Measurements from ENCODE around the gene ABCA9. TPM values are rescaled to one million over a fixed set of nuclear protein-coding genes. Genes with fewer than 3 reads are reported as not detected.
"Not testable (repeated sequence)": the region's sequence is repeated elsewhere in the genome, so short reads cannot be mapped to it uniquely, and the experiment has no call there.

Gene ABCA9
- total RNA-seq, 8 experiments from 2014 or later = 0.09 to 29.2 (median 0.82) TPM

DNA sequence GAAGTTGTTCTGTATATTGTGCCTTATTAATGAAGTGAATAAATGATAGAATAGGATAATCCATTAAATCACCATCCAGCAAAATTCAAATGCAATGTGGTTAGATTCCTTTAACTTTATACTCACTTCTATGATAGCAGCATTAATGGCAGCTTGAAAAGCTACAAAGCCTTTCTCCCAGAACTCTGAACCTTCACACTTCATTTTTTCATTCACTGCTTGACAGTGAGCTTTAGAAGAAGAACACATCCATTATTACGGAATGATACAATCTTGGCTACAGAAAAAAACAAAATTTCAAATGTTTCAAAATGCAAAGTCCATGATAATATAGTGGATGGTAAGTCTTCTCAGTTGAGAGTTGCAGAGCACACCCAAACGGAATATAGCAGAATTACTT, 16.4 kb downstream of the ABCA9 start:
- H3K27ac ChIP-seq = no peak overlapping the region
- WGBS, 10 experiments = 85 to 100% (median 100%) methylated on average over 1 to 2 of the region's 2 CpGs
- no peak overlapping the region for H3K4me3 ChIP-seq
- ATAC-seq (replicated peaks in 6 of 8) = no peak
- H3K4me1 ChIP-seq (replicated peaks in 1 of 2) = peaks cover 0 to 3% of the 10 kb centered on the region in 2 donors
- in situ Hi-C loops (cut with MboI; ENCODE audit: low pct_unique_long_range_greater_than_20kb in 2 of 9, low sequenced_read_pairs in 9 of 9, unreplicated experiment in 9 of 9) = no loop called here

DNA sequence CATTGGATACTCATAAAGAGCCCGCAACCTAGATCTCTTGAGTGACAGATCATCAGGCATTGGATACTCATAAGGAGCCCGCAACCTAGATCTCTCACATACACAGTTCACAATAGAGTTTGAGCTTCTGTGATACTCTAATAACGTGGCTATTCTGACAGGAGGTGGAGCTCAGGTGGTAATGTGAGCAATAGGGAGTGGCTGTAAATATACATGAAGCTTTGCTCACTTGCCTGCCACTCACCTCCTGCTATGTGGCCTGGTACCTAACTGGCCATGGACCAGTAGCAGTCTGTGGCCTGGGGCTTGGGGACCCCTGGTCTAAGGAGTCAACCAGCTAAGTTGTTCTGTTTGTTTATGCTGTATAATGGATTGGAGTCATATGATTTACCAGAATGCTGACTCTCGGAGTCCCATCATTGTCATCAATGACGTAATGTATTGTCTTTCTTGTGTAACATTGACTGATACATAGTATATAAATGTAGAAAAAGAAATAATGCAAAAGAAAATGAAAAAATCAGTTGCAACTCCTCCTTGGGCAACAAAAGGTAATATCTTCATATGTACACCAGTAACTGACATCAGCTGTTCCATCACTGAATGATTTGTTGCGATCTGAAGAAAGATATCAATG, 17.5 kb downstream of the ABCA9 start:
- H3K4me1 ChIP-seq (replicated peaks in 1 of 2) = peaks cover 0 to 3% of the 10 kb centered on the region in 2 donors
- H3K27ac ChIP-seq = no peak overlapping the region
- in situ Hi-C loops (cut with MboI; ENCODE audit: low pct_unique_long_range_greater_than_20kb in 2 of 9, low sequenced_read_pairs in 9 of 9, unreplicated experiment in 9 of 9) = no loop called here
- WGBS, 10 experiments = 73 to 100% (median 95%) methylated on average over 2 to 5 of the region's 6 CpGs; no CpG with 5 or more reads in 1 of the 10 experiments
- no peak for ATAC-seq (replicated peaks in 6 of 8)
- H3K4me3 ChIP-seq = no peak overlapping the region

DNA sequence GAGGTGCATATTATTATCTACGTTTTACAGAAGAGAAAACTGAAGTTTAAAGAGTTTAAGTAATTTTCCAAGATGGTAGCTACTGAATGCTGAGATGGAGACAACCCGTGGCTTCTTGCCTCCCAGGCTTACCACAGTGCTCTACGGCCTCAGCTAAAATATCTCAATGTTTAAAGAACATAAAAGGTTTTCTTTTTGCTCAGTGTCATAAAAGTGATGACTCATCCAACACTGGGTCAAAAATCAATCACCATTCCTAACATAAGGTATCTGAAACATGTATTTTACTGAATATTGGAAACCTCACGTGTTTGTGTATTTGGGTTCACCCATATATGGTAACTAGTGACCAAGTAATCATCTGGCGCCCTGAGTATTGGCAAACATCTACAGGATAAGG, 18.4 kb downstream of the ABCA9 start:
- in situ Hi-C loops (cut with MboI; ENCODE audit: low pct_unique_long_range_greater_than_20kb in 2 of 9, low sequenced_read_pairs in 9 of 9, unreplicated experiment in 9 of 9) = no loop called here

DNA sequence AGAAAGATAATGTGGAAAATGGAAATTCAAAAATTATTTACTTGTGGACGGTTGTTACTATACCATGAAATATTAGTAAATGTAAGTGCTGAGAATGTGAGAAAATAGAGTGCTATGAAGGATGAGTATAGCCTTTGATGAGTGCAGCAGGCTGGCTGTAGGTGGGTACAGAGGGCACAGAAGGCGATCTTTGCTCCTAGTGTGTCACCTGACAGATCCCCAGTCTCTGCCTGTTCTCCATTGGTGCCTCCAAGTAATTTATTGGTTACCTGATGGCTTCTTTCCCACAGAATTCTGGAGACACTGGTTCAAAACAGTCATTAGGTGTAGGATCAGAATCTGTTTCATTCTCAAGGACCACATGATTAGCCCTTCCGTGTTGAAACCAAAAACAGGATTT, 28.9 kb downstream of the ABCA9 start:
- Histone ChIP-seq H3K27ac (no peak overlapping the region), H3K4me1 (replicated peaks in 1 of 2) (no peaks in the 10 kb centered on the region), H3K4me3 (no peak overlapping the region)
- no peak for ATAC-seq (replicated peaks in 6 of 8)
- in situ Hi-C loops (cut with MboI; ENCODE audit: low pct_unique_long_range_greater_than_20kb in 2 of 9, low sequenced_read_pairs in 9 of 9, unreplicated experiment in 9 of 9) = no loop called here
- 74 to 100% (median 91%) methylated on average over 1 to 3 of the region's 3 CpGs for WGBS, 10 experiments

More for the DNA sequence above, 18.4 kb downstream of the ABCA9 start:
- no peak overlapping the region for H3K4me3 ChIP-seq
- no peak for ATAC-seq (replicated peaks in 6 of 8)
- no peak overlapping the region for H3K27ac ChIP-seq
- WGBS, 10 experiments = 55 to 88% (median 82%) methylated on average over 1 to 4 of the region's 5 CpGs
- peaks cover 0 to 3% of the 10 kb centered on the region in 2 donors for H3K4me1 ChIP-seq (replicated peaks in 1 of 2)

DNA sequence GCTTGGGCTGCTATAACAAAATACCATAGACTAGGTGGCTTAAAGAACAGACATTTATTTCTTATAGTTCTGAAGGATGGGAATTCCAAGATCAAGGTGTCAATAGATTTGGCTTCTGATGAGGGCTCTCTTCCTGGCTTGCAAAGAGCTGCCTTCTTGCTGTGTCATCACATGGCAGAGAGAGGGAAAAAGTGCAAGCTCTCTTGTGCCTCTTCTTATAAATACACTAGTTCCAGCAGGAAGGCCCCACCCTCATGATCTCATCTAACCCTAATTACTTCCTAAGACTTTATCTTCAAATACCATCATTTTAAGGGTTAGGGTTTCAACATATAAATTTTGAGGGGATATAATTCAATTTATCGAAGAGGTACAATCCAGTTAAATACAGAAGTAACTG, 30.6 kb downstream of the ABCA9 start:
- no peaks in the 10 kb centered on the region for H3K4me1 ChIP-seq (replicated peaks in 1 of 2)
- peak in 2 of 8 experiments; percentile 39 to 66 for ATAC-seq (replicated peaks in 6 of 8)
- in situ Hi-C loops (cut with MboI; ENCODE audit: low pct_unique_long_range_greater_than_20kb in 2 of 9, low sequenced_read_pairs in 9 of 9, unreplicated experiment in 9 of 9) = no loop called here
- 80 to 100% (median 100%) methylated on average over 1 of the region's 1 CpG; no CpG with 5 or more reads in 2 of the 10 experiments for WGBS, 10 experiments
- no peak overlapping the region for H3K4me3 ChIP-seq
- H3K27ac ChIP-seq = no peak overlapping the region

DNA sequence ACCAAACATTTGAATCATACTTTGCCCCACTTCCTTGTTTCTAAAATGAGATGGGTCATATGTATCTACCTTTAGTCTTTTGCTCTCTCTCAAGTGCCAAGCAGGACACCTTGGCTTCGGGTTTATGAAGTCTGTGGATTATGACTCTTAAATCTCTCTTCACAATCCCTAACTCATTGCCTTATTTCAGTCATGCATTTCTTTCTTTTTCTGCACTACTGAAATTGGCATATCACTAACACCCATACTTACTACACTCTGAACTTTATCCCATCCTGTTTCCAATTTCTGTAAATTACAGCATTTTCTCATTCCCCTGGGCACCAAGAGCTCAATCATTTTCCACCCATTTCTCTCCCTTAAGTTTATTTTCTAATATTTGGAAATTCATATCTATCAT, 42.0 kb downstream of the ABCA9 start:
- Histone ChIP-seq H3K4me1 (replicated peaks in 1 of 2) (no peaks in the 10 kb centered on the region), H3K27ac (no peak overlapping the region), H3K4me3 (no peak overlapping the region)
- in situ Hi-C loops (cut with MboI; ENCODE audit: low pct_unique_long_range_greater_than_20kb in 2 of 9, low sequenced_read_pairs in 9 of 9, unreplicated experiment in 9 of 9) = no loop called here
- ATAC-seq (replicated peaks in 6 of 8) = no peak
- 20 to 90% (median 69%) methylated on average over 1 of the region's 1 CpG; no CpG with 5 or more reads in 3 of the 10 experiments for whole genome bisulfite sequencing, 10 experiments

DNA sequence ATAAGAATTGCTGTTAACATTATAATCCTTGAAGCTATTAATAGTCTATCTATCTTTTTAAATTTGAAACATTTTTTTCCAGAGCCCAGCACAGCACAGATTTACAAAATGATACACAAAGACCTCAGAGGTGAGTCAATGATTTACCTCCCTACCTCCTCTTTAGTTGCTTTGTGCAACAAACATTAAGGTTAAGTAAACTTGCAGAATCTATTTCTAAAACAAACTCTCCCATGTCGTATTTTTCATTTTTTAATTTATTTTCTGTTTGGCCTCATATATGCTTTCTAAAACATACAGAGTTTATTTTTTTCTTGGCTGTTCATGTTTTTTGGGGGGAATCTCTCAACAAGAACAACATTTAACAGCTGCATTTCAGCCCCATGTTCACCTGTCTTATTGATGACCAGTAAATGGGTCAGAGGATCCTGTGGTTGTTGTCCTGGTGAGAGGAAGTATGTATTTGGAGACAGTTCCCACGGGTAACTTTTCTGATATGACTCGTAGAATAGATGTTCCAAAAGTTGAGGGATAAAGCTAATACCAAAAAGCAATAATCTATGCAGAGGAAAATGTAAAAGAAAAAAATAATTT, 42.6 kb downstream of the ABCA9 start:
- Histone ChIP-seq H3K27ac (no peak overlapping the region), H3K4me3 (no peak overlapping the region), H3K4me1 (replicated peaks in 1 of 2) (no peaks in the 10 kb centered on the region)
- in situ Hi-C loops (cut with MboI; ENCODE audit: low pct_unique_long_range_greater_than_20kb in 2 of 9, low sequenced_read_pairs in 9 of 9, unreplicated experiment in 9 of 9) = no loop called here
- WGBS, 10 experiments = 59 to 100% (median 79%) methylated on average over 2 to 3 of the region's 3 CpGs; no CpG with 5 or more reads in 1 of the 10 experiments
- no peak for ATAC-seq (replicated peaks in 6 of 8)

DNA sequence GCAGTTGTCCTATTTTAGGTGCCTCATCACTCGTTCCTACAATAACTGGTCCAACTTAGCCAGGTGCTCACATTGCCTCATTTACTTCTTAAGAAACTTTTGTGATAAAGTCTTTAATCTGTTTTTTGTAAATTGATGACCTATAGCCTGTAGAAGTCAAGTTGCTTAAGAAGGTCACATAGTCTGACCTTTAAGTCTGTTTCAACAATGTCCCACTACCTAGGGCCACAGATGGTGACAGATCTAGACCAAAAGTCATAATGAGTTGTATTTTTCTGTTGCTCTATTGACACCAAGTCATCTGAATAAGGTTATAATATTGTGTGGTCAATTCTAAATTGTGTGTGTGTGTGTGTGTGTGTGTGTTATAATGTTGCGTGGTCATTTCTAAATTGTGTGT, 45.1 kb downstream of the ABCA9 start:
- no peak overlapping the region for H3K4me3 ChIP-seq
- no peak overlapping the region for H3K27ac ChIP-seq
- H3K4me1 ChIP-seq (replicated peaks in 1 of 2) = no peaks in the 10 kb centered on the region
- in situ Hi-C loops (cut with MboI; ENCODE audit: low pct_unique_long_range_greater_than_20kb in 2 of 9, low sequenced_read_pairs in 9 of 9, unreplicated experiment in 9 of 9) = no loop called here
- ATAC-seq (replicated peaks in 6 of 8) = no peak
- 57 to 100% (median 83%) methylated on average over 1 to 2 of the region's 2 CpGs; no CpG with 5 or more reads in 1 of the 10 experiments for WGBS, 10 experiments

DNA sequence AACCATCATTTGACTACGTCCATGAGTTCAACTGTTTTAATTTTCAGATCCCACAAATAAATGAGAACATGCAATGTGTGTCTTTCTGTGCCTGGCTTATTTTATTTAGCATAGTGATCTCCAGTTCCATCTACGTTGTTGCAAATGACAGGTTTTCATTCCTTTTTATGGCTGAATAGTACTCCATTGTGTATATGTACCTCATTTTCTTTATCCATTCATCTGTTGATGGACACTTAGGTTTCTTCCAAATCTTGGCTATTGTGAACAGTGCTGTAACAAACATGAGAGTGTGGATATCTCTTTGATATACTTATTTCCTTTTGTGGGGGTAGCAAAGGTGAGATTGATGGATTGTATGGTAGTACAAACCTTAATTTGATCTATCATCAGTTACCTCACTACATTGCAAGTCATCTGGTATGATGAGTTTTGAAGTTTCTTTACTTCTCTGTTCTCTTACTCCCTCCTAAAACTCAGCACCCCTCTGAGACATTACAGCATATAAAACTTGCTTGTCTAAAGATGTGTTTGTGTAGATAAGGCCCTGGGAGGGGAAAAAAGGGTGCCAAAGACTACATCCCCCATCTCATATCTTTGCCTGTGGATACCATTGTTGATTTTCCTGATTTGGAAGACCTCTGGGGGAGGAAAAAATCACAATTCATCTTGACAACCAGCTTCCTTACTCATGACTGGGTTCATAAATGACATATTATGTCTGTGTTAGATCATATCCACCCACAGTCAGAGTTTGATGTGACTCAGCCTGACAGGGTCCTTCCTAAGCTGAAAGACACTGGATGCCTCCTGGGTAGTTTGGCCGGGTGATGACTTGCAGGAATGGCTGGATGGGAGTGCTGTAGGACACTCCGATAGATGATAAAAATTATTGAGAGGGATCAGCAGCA, 47.6 kb downstream of the ABCA9 start:
- no peak overlapping the region for H3K4me3 ChIP-seq
- 65 to 95% (median 84%) methylated on average over 2 to 4 of the region's 4 CpGs; no CpG with 5 or more reads in 2 of the 10 experiments for WGBS, 10 experiments
- H3K4me1 ChIP-seq (replicated peaks in 1 of 2) = no peaks in the 10 kb centered on the region
- H3K27ac ChIP-seq = no peak overlapping the region
- in situ Hi-C loops (cut with MboI; ENCODE audit: low pct_unique_long_range_greater_than_20kb in 2 of 9, low sequenced_read_pairs in 9 of 9, unreplicated experiment in 9 of 9) = no loop called here
- ATAC-seq (replicated peaks in 6 of 8) = no peak

DNA sequence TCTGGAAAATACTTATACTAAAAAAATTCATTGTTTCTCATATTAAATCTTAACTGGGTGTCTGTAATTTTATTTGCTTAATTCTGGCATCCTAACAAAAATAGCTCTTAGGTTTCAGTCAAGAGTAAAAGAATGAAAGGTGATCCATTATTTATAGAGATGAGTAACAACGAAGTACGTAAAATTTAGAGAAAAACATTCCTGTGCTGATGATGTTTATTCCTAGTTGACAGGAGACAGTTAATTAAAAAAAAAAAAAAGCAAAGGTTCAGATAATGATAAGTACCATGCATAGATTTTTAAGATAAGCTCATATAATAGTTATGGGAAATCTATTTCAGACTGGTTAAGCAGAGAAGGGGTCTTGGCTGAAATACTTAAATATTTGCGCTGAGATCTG, 50.8 kb downstream of the ABCA9 start:
- 84 to 100% (median 93%) methylated on average over 2 to 3 of the region's 3 CpGs for WGBS, 10 experiments
- in situ Hi-C loops (cut with MboI; ENCODE audit: low pct_unique_long_range_greater_than_20kb in 2 of 9, low sequenced_read_pairs in 9 of 9, unreplicated experiment in 9 of 9) = no loop called here
- no peak overlapping the region for H3K27ac ChIP-seq

DNA sequence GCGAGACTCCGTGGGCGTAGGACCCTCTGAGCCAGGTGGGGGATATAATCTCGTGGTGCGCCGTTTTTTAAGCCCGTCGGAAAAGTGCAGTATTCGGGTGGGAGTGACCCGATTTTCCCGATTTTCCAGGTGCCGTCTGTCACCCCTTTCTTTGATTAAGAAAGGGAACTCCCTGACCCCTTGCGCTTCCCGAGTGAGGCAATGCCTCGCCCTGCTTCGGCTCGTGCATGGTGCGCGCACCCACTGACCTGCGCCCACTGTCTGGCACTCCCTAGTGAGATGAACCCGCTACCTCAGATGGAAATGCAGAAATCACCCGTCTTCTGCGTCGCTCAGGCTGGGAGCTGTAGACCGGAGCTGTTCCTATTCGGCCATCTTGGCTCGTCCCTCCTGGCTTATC, 56.0 kb downstream of the ABCA9 start:
- in situ Hi-C loops (cut with MboI; ENCODE audit: low pct_unique_long_range_greater_than_20kb in 2 of 9, low sequenced_read_pairs in 9 of 9, unreplicated experiment in 9 of 9); H3K27ac ChIP-seq; ATAC-seq (replicated peaks in 6 of 8); H3K4me1 ChIP-seq (replicated peaks in 1 of 2); H3K4me3 ChIP-seq: not testable (repeated sequence)
- 73% methylated on average over 3 of the region's 27 CpGs; no CpG with 5 or more reads in 9 of the 10 experiments for WGBS, 10 experiments

More for the DNA sequence above, 50.8 kb downstream of the ABCA9 start:
- Histone ChIP-seq H3K4me3 (no peak overlapping the region), H3K4me1 (replicated peaks in 1 of 2) (no peaks in the 10 kb centered on the region)
- ATAC-seq (replicated peaks in 6 of 8) = no peak

DNA sequence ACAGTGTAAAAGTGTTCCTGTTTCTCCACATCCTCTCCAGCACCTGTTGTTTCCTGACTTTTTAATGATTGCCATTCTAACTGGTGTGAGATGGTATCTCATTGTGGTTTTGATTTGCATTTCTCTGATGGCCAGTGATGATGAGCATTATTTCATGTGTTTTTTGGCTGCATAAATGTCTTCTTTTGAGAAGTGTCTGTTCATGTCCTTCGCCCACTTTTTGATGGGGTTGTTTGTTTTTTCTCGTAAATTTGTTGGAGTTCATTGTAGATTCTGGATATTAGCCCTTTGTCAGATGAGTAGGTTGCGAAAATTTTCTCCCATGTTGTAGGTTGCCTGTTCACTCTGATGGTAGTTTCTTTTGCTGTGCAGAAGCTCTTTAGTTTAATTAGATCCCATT, 61.0 kb downstream of the ABCA9 start:
- no CpG with 5 or more reads among the region's 3 CpGs for WGBS, 10 experiments

DNA sequence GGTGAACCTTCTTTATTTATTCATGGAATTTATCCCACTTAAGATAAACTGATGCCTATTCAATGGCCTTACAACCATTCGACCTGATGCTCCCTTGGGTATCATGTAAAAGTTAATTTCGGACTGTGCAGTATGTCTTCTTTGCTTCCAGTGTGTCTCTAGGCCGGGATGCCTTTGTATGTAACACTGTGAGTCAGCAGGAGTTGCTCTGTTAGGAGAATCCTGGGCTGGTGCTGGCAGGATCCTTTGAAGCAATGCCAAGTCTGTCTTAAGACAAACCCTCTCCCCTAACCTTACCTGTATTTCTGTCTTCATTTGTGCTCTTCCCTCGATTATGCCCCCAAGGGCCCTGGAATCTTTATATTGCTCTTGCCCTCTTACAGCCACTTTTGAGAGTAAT, 67.6 kb downstream of the ABCA9 start:
- 0 to 92% (median 54%) methylated on average over 1 to 4 of the region's 4 CpGs; no CpG with 5 or more reads in 2 of the 10 experiments for WGBS, 10 experiments
- Histone ChIP-seq H3K4me3 (no peak overlapping the region), H3K27ac (no peak overlapping the region), H3K4me1 (replicated peaks in 1 of 2) (no peaks in the 10 kb centered on the region)
- no peak for ATAC-seq (replicated peaks in 6 of 8)
- in situ Hi-C loops (cut with MboI; ENCODE audit: low pct_unique_long_range_greater_than_20kb in 2 of 9, low sequenced_read_pairs in 9 of 9, unreplicated experiment in 9 of 9) = loop anchor here in 1 of 9 experiments (25.0 kb wide), 1 partner anchor 244 kb away; the partner anchor contains the start of gene ABCA10

More for the DNA sequence above, 61.0 kb downstream of the ABCA9 start:
- not testable (repeated sequence) for H3K4me1 ChIP-seq (replicated peaks in 1 of 2); H3K27ac ChIP-seq; H3K4me3 ChIP-seq; ATAC-seq (replicated peaks in 6 of 8)
- in situ Hi-C loops (cut with MboI; ENCODE audit: low pct_unique_long_range_greater_than_20kb in 2 of 9, low sequenced_read_pairs in 9 of 9, unreplicated experiment in 9 of 9) = loop anchor here in 1 of 9 experiments (25.0 kb wide), 1 partner anchor 238 kb away; the partner anchor contains the start of gene ABCA10

Measured in motor neuron (in vitro differentiated cells).